Breast epithelium (tissue), 4 donors: Measurements from ENCODE around the gene GMFB. TPM values are rescaled to one million over a fixed set of nuclear protein-coding genes. Genes with fewer than 3 reads are reported as not detected.
"Not testable (repeated sequence)": the region's sequence is repeated elsewhere in the genome, so short reads cannot be mapped to it uniquely, and the experiment has no call there.

Experiments used
- DNase-seq, 2 donors: peaks; one replicate each; pipeline ENCODE4 v3.0.0-alpha.2; 2019; ENCODE audit warnings: low spot score in 2 of 2
- H3K27ac ChIP-seq, 2 donors: fragments of 200-600 bp; sonication (generic) in 1 of 2; one replicate each; pipeline ENCODE4 v1.5.1; 2016 to 2019; ENCODE audit warnings: mild to moderate bottlenecking in 1 of 2
- H3K27me3 ChIP-seq, 2 donors: fragments of 200-600 bp; sonication (generic) in 1 of 2; one replicate each; pipeline versions ENCODE4 v1.5.1 to v1.6.0; 2017 to 2019; ENCODE audit warnings: control low read depth in 1 of 2, mild to moderate bottlenecking in 1 of 2
- H3K36me3 ChIP-seq: fragments of 200-600 bp; one replicate; pipeline ENCODE4 v1.5.1; 2019
- H3K4me1 ChIP-seq, 2 donors: fragments of 200-600 bp; sonication (generic); one replicate each; pipeline ENCODE4 v1.5.1; 2016 to 2019; ENCODE audit warnings: control low read depth in 1 of 2
- H3K4me3 ChIP-seq, 3 donors: fragments of 200-600 bp; sonication (generic); 1 replicate in 2 of 3; 2 replicates in 1 of 3; pipeline ENCODE4 v1.5.1; 2016 to 2019; ENCODE audit warnings: mild to moderate bottlenecking in 3 of 3, moderate library complexity in 2 of 3
- H3K9me3 ChIP-seq, 2 donors: fragments of 200-600 bp; sonication (generic) in 1 of 2; one replicate each; pipeline ENCODE4 v1.5.1; 2016 to 2019; ENCODE audit warnings: control low read depth in 1 of 2
- POLR2A ChIP-seq: fragments of 450-650 bp; IDR thresholded peaks from one replicate; pipeline ENCODE4 v1.6.1; 2016; ENCODE audit warnings: antibody characterized with exemption, mild to moderate bottlenecking, moderate library complexity
- POLR2AphosphoS5 ChIP-seq, 3 donors: sonication (generic); formaldehyde crosslinking; IDR thresholded peaks; one replicate each; pipeline ENCODE4 v1.6.1; 2017; ENCODE audit warnings: antibody characterized with exemption in 3 of 3
- intact Hi-C: fragments of 100-400 bp; cut with DNase I; formaldehyde crosslinking; loops from one replicate; pipeline ENCODE4 v1.15.1; 2023; ENCODE audit warnings: low total_unique reads
- total RNA-seq, 3 donors: library from RNA; depleted of rRNA; stranded (reverse); fragments of >200 nt; gene quantifications; one replicate each; pipeline ENCODE4 v1.1.0, GENCODE V29; 2016
- TF ChIP-seq, protein P1 (sequence below), 3 donors: fragments of 450-650 bp; IDR thresholded peaks; one replicate each; pipeline ENCODE4 v1.5.1; 2016 to 2017; ENCODE audit warnings: antibody characterized with exemption in 3 of 3, mild to moderate bottlenecking in 3 of 3, moderate library complexity in 3 of 3

Gene GMFB
- total RNA-seq, 3 donors from 2014 or later, result 43.3 to 82.5 (median 64.6) TPM

DNA sequence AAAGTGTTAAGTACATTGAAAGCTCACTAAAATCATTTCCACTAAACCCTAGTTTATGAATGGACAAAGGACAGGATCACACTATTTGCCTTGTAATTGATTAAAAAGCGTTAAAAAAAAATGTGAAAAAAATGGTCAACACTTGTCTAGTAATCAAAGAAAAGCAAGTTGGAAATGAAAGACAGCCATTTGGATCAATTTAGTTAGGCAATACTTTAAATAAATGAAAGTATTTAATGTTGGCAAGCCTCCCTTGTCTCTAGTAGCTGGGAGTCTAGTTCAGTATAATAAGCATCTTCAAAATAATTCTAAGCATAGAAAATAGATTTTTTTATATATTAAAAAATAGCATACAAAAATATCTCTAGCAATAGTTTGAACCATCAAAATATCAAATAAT, 33.4 kb downstream of the GMFB start:
- no peaks in the 10 kb centered on the region for H3K27me3 ChIP-seq
- no peaks in the 10 kb centered on the region for H3K36me3 ChIP-seq
- no peaks in the 10 kb centered on the region for H3K9me3 ChIP-seq
- no peak overlapping the region for H3K27ac ChIP-seq
- DNase-seq, result no peak
- H3K4me3 ChIP-seq, result no peak overlapping the region
- H3K4me1 ChIP-seq, result no peaks in the 10 kb centered on the region
- intact Hi-C loops, result no loop called here
- TF ChIP-seq, protein P1, sequence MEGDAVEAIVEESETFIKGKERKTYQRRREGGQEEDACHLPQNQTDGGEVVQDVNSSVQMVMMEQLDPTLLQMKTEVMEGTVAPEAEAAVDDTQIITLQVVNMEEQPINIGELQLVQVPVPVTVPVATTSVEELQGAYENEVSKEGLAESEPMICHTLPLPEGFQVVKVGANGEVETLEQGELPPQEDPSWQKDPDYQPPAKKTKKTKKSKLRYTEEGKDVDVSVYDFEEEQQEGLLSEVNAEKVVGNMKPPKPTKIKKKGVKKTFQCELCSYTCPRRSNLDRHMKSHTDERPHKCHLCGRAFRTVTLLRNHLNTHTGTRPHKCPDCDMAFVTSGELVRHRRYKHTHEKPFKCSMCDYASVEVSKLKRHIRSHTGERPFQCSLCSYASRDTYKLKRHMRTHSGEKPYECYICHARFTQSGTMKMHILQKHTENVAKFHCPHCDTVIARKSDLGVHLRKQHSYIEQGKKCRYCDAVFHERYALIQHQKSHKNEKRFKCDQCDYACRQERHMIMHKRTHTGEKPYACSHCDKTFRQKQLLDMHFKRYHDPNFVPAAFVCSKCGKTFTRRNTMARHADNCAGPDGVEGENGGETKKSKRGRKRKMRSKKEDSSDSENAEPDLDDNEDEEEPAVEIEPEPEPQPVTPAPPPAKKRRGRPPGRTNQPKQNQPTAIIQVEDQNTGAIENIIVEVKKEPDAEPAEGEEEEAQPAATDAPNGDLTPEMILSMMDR (IDR thresholded peaks at IDR 0.05), result no peak
- TF ChIP-seq POLR2A (no peak), POLR2AphosphoS5 (IDR thresholded peaks at IDR 0.05) (no peak)

DNA sequence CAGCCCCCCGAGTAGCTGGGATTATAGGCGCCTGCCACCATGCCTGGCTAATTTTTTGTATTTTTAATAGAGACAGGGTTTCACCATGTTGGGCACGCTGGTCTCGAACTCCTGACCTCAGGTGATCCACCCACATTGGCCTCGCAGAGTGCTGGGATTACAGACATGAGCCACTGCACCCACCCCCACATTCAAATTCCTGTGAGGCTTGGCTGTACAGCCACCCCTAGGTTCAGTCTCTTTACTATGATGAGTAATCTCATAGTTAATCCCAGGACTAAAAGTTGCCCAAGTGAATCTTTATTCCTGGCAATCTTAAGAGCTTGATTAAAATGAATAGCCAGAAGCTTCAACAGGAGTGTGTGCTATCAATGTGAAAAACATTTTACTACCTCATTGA, 34.8 kb downstream of the GMFB start:
- H3K4me1 ChIP-seq, H3K27me3 ChIP-seq, DNase-seq, H3K36me3 ChIP-seq, H3K27ac ChIP-seq, H3K4me3 ChIP-seq, H3K9me3 ChIP-seq, intact Hi-C loops: not testable (repeated sequence)

DNA sequence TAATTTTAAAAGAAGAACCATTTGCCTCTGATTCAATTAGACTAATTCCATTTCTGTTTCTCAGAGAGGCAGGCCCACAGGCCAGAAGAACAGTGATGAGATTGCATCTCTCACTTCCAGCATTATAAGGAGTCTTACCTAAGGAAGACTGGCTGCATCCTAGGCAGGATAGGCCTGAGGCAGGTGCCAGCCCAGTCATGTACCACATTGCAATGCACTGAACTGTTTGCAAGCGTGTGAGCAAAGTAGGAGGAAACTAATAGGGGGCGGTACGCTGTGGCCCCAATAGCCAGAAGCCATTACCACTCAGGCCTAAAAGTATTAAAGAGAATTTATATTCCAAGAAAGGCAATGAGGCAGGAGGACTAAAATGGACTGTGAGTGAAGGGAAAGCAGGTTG, 35.5 kb downstream of the GMFB start:
- no peaks in the 10 kb centered on the region for H3K9me3 ChIP-seq
- no peak for TF ChIP-seq POLR2AphosphoS5 (IDR thresholded peaks at IDR 0.05)
- TF ChIP-seq, protein P1 (IDR thresholded peaks at IDR 0.05), result no peak
- TF ChIP-seq POLR2A, result no peak
- intact Hi-C loops, result no loop called here
- no peak overlapping the region for H3K4me3 ChIP-seq
- no peak overlapping the region for H3K27ac ChIP-seq
- H3K36me3 ChIP-seq, result no peaks in the 10 kb centered on the region
- no peak for DNase-seq
- no peaks in the 10 kb centered on the region for H3K27me3 ChIP-seq
- H3K4me1 ChIP-seq, result no peaks in the 10 kb centered on the region

DNA sequence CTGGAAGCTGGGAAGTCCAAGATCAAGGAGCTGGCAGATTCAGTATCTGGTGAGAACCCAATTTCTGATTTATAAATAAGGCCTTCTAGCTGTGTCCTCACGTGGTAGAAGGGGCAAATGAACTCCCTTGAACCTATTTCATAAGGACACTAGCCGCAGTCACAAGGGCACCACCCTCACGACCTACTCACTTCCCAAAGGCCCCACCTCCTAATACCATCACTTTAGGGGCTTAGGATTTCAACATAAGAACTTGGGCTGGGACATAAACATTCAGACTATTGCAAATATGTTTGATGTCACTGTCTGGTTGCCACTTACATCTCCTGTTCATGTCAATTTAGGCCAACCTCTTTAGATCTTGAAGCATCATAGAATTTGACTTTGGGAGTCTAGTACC, 36.8 kb downstream of the GMFB start:
- DNase-seq, result no peak

DNA sequence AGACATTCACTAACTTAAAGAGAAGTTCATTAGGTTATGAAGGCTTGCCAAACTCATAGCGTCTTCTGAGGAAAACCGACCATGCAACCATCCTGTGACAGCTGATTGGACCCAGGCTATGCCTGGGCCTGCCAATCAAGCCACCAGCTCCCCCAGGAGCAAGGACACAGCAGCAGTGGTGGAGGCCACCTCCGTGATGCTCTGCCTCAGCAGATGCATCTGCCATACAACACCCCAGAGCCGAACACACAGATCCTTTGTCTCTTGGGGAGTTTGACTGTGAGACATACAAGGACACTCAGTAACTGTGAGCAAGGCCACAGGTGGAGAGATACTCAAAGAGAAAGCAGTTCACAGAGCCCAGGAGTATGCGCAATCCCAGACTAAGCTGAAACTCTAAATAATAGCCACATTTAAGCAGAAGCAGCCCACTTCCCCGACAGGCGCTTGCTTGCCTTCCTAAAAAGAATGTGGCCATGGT, 37.6 kb downstream of the GMFB start:
- Histone ChIP-seq H3K36me3 (no peaks in the 10 kb centered on the region), H3K4me3 (no peak overlapping the region), H3K9me3 (no peaks in the 10 kb centered on the region), H3K4me1 (no peaks in the 10 kb centered on the region), H3K27ac (no peak overlapping the region), H3K27me3 (no peaks in the 10 kb centered on the region)
- DNase-seq, result no peak
- TF ChIP-seq POLR2A (no peak), POLR2AphosphoS5 (IDR thresholded peaks at IDR 0.05) (no peak)
- TF ChIP-seq, protein P1 (IDR thresholded peaks at IDR 0.05), result no peak
- intact Hi-C loops, result no loop called here

More for the DNA sequence above, 36.8 kb downstream of the GMFB start:
- H3K36me3 ChIP-seq, result no peaks in the 10 kb centered on the region
- H3K4me1 ChIP-seq, result no peaks in the 10 kb centered on the region
- TF ChIP-seq POLR2A (no peak), POLR2AphosphoS5 (IDR thresholded peaks at IDR 0.05) (no peak)
- TF ChIP-seq, protein P1 (IDR thresholded peaks at IDR 0.05), result no peak
- no peaks in the 10 kb centered on the region for H3K9me3 ChIP-seq
- H3K27me3 ChIP-seq, result no peaks in the 10 kb centered on the region
- H3K27ac ChIP-seq, result no peak overlapping the region
- H3K4me3 ChIP-seq, result no peak overlapping the region
- intact Hi-C loops, result no loop called here

DNA sequence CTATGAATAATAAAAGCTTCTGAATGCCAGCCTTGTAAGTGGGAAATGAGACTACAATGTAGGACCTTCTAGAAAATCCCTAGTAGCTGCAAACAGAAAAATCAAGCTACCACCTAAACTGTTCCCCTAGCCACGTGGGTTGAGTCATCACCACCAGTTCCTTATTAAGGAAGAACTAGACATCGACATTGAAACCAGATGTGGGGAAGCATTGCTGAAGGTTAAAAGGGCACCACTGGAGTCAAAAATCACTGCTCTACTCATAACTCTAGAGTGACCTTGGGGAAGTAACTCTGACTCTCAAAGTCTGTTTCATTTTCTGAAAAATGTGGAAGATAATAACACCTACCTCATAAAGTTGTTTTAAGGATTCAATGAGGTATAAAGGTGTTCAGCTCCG, 38.2 kb downstream of the GMFB start:
- intact Hi-C loops, result no loop called here
- Histone ChIP-seq H3K27ac (peak overlapping the region in 1 of 2 donors; percentile 16), H3K9me3 (no peaks in the 10 kb centered on the region), H3K36me3 (no peaks in the 10 kb centered on the region), H3K4me3 (no peak overlapping the region), H3K4me1 (no peaks in the 10 kb centered on the region), H3K27me3 (no peaks in the 10 kb centered on the region)
- TF ChIP-seq, protein P1 (IDR thresholded peaks at IDR 0.05), result no peak
- TF ChIP-seq POLR2AphosphoS5 (IDR thresholded peaks at IDR 0.05) (no peak), POLR2A (no peak)
- no peak for DNase-seq
